ENCODE measurements around the gene AMT.

AMT gene

DNA sequence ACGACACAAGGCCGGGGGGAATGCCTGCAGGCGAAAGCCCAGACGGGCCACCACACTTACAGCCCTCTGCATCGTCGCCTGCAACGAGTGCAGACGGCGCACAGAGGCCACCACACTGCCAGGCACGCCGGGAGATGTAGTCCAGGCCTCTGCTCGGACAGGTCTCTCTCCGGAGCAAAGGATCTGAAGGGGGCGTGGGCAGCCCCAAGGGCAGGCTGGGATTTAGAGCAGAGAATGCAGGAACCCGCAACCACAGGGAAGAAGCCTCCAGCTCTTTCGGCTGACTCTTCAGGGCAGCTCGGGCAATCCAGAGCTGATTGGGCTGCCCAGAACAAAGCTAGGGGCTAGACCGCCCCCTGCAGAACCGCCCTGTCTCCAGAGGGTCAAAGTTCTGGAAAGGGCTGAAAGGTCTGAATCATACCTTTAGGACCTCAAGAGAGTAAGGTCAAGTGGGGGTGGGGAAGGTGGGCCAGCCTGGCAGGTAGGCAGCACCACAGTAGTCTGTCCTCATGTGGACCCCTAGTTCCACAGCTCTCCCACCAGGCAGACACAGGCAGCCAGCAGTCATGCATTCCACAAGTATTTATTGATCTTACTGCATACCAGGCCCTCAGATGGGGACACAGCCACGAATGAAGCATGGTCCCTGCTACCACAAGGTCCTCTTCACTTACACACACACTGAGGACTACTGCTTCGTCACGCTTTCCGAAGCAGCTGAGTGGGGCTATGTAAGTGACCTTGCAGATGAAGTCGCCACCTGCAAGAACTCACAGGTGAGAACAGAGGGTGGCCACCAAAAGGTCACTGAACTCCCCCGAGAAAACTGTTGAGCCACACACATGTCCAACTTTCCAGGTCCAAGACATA lies at the start of gene AMT:
TSS of gene AMT (minus strand) at position 95 of the 870 bp plus-strand sequence. CDS start at position 72, 23 bp downstream.
- DNase-seq = no peak

DNA sequence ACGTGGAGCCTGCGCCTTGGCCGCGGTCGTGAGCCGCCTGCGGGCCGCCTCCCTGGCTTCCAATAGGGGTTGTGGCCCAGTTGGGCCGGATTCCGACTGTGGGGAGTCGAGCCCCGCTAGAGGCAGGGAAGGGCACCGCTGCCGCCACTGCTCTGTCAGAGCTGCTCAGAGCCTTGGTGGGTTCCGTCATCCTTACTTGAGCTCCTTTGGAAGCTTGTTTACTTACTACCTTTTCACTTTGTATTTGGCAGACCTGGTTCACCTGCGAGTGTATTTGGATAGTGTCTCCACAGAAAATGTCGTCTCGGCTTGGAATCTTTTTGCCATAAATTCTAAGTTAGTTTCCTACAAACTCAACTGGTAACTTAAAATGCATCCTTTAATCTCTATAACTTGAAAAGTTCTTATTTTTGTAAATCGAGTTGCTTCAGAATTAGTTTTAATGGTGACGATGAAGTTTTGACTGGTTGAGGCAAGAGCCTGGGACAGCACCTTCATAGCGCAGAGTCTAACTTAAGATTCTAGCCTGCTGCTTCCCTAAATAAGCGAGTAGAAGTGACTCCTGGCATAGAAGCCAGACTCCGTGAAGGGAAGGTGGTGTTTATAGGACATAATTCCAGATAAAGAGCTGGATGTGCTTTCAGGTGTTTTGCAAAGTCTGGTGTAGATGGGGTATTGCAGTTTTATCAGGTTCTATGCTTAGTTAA lies 48.6 kb upstream of the AMT start:
- no peak for DNase-seq

GRCh38 chr3:49469936-49470713 lies 47.9 kb upstream of the AMT start, which contains the start of gene DAG1:
Gene DAG1 (plus strand): TSS chr3:49470267. CDS start chr3:49510535, 40,268 bp downstream.
- DNase-seq = peak; percentile 95

DNA sequence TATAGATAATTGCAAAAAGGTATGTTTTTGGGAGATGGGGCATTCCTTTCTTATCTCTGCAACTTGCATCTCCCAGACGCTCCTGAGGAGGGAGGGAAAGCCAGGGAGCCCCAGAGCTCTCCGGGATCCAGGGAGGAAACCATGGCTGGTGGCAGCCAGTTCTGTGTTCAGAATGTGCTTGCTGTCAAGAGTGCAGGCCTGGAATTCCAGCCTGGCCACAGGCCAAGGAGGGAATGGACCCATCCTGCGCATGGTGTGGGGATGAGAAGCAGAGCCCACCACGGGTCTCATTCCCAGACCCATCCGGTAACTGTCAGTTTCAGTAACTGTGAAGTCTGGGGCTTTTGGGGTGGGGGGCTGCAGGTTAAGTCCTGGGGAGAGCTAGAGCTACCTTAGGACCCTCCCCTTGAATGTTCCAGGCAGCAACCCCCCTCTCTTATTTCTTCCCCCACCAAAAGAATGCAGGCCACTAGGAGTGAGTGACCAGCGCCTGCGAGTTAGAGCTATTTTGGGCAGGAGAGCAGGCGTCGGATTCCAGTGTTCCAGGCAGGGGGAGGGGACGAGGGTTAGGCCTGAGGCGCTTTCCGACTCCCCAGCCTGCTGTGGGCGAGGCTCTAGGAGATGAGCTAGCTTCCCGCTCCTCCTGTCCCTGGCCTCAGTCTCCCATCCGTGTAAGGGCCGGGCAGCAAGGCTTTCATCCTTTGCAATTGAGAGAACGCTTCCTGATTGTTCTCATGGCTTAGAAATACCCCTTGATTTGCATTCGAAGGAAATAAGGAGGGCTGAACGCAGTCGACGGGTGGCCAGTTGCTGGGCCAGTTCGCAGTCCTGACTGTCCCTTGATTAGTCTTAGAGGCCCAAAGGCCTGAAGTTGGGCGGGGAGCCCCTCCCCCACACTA lies 47.0 kb upstream of the AMT start:
- DNase-seq = peak; percentile 89

- no peak for DNase-seq
Measured at GRCh38 chr3:49466085-49466484, 43.8 kb upstream of the AMT start.

GRCh38 chr3:49465270-49466034 lies 43.2 kb upstream of the AMT start:
- DNase-seq = no peak

DNA sequence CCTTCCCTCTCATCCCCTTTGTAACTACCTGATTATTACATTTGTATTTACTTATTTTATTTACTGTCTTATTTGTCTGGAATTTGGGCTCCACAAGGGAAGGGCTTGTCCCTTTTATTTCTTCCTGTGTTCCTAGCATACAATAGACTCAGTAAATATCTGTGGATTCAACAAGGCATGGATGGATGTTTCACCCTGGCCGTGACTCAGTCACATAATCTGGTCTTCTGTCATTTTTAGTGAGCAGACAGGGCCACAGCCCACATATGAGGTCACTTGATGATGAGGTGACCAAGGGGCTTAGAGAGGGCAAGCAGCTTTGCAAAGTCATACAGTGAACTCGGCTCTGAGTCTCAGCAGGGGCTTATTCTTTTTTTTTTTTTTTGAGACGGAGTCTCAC lies 39.9 kb upstream of the AMT start:
- peak; percentile 25 for DNase-seq

GRCh38 chr3:49461443-49462171 lies 39.3 kb upstream of the AMT start:
- peak; percentile 23 for DNase-seq

DNA sequence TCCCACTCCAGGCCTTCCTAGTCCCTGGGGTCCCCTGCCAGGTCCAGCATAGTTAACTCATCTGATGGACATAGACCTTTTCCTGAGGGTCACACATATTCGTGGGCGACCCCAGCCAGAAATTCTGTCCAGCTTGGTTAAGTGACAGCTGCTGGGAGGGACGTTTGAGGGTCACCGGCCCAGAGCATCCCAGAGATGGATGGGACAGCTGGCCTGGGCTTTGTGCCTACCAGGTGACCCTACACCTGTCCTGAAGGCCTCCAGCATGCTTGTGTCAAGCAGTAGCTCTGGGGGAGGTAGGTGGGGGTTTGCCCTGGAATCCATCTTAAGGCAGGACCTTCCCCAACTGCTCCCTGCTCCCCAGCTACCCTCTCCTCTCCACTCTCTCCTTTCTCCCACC lies 38.7 kb upstream of the AMT start:
- no peak for DNase-seq

GRCh38 chr3:49460188-49460890 lies 38.1 kb upstream of the AMT start:
- no peak for DNase-seq

GRCh38 chr3:49456466-49456865 lies 34.2 kb upstream of the AMT start:
- peak; percentile 36 for DNase-seq

- no peak for DNase-seq
Measured at GRCh38 chr3:49454898-49455681, 32.8 kb upstream of the AMT start.

GRCh38 chr3:49454458-49454857 lies 32.2 kb upstream of the AMT start:
- no peak for DNase-seq

DNA sequence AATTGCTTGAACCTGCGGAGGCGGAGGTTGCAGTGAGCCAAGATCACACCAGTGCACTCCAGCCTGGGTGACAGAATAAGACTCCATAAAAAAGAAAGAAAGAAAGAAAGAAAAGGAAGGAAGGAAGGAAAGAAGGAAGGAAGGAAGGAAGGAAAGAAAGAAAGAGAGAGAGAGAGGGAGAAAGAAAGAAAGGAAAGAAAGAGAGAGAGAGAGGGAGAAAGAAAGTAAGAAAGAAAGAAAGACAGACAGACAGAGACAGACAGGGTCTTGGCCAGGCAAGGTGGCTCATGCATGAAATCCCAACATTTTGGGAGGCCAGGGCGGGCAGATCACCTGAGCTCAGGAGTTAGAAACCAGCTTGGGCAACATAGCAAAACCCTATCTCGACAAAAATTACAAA lies 31.3 kb upstream of the AMT start:
- DNase-seq = no peak

DNA sequence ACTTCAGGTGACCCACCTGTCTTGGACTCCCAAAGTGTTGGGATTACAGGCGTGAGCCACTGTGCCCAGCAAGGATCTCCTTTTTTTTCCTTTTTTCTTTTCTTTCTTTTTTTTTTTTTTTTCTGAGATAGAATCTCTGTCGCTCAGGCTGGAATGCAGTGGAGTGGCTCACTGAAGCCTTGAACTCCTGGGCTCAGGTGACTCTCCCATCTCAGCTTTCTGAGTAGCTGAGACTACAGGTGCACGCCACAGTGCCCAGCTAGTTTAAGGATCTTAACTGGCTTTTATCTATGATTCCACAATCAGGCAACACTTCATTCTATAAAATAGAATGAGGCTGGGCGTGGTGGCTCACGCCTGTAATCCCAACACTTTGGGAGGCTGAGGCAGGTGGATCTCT lies 23.1 kb upstream of the AMT start:
- no peak for DNase-seq

- no peak for DNase-seq
Measured at GRCh38 chr3:49434731-49435130, 12.5 kb upstream of the AMT start.

DNA sequence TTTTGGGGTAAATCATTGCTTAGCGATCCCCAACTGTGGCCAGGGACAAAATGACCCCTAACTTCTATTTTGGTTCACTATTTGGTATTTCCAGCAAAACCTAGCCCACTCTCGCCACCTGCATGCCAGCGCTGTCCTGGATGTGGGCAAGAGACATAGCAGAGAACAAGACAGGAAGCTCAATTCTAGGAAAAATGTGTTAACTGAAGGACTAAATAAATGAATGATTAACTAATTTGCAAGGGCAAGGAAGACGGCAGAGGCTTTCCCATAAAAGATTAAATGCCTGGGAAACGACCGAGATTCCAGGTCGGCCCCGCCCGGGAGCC lies 6.4 kb upstream of the AMT start:
- DNase-seq = no peak

- DNase-seq = no peak
Measured at GRCh38 chr3:49427586-49427985, 5.3 kb upstream of the AMT start.

- no peak for DNase-seq
Measured at GRCh38 chr3:49424816-49425215, 2.5 kb upstream of the AMT start.

Data from fibroblast of upper back skin (primary cell).